KBM-7 (cell line): ENCODE results near the gene C3orf62.
A peak's percentile ranks its signal among the peaks of the same experiment; 100 is the strongest.
"Not testable (repeated sequence)": the region's sequence is repeated elsewhere in the genome, so short reads cannot be mapped to it uniquely, and the experiment has no call there.

Experiments
- DNase-seq: peaks from one replicate; pipeline ENCODE4 v3.0.0-alpha.2; 2015
- in situ Hi-C: fragments of 300-500 bp; cut with MboI; formaldehyde crosslinking; loops from 2 replicates; pipeline ENCODE4 v1.14.3; 2020; ENCODE audit warnings: low sequenced_read_pairs, low pct_unique_long_range_greater_than_20kb, mixed read lengths

C3orf62 gene

GRCh38 chr3:49271047-49271446 lies 6.0 kb downstream of the C3orf62 start:
- in situ Hi-C loops, result no loop called here

GRCh38 chr3:49270156-49270500 lies 6.9 kb downstream of the C3orf62 start:
- in situ Hi-C loops, result no loop called here
- DNase-seq, result no peak

More at GRCh38 chr3:49271047-49271446, 6.0 kb downstream of the C3orf62 start:
- DNase-seq, result no peak

- no peak for DNase-seq
- in situ Hi-C loops, result no loop called here
Observed at GRCh38 chr3:49269443-49270155, 7.4 kb downstream of the C3orf62 start.

- in situ Hi-C loops, result no loop called here
Observed at GRCh38 chr3:49266410-49267095, 10.5 kb downstream of the C3orf62 start.

GRCh38 chr3:49265661-49266386 lies 11.2 kb downstream of the C3orf62 start:
- DNase-seq, result no peak
- in situ Hi-C loops, result no loop called here

More at GRCh38 chr3:49266410-49267095, 10.5 kb downstream of the C3orf62 start:
- no peak for DNase-seq

GRCh38 chr3:49263159-49263889 lies 13.7 kb downstream of the C3orf62 start:
- in situ Hi-C loops, result no loop called here
- no peak for DNase-seq

GRCh38 chr3:49260806-49261324 lies 16.2 kb downstream of the C3orf62 start:
- DNase-seq, result no peak
- in situ Hi-C loops, result no loop called here

GRCh38 chr3:49257187-49257586 lies 19.8 kb downstream of the C3orf62 start:
- no peak for DNase-seq
- in situ Hi-C loops, result no loop called here

- no peak for DNase-seq
- in situ Hi-C loops, result no loop called here
Observed at GRCh38 chr3:49255718-49256511, 21.1 kb downstream of the C3orf62 start.

- in situ Hi-C loops, result no loop called here
- peak; percentile 83 for DNase-seq
Observed at GRCh38 chr3:49255112-49255511, 21.9 kb downstream of the C3orf62 start.

GRCh38 chr3:49253512-49253911 lies 23.5 kb downstream of the C3orf62 start:
- DNase-seq, result no peak
- in situ Hi-C loops, result no loop called here

GRCh38 chr3:49248840-49249227 lies 28.2 kb downstream of the C3orf62 start:
- DNase-seq, result peak; percentile 71
- in situ Hi-C loops, result no loop called here

GRCh38 chr3:49244581-49245205 lies 32.3 kb downstream of the C3orf62 start:
- no peak for DNase-seq
- in situ Hi-C loops, result no loop called here

- in situ Hi-C loops, result not testable (repeated sequence)
Observed at GRCh38 chr3:49240091-49240490, 36.9 kb downstream of the C3orf62 start.

GRCh38 chr3:49238274-49239127 lies 38.5 kb downstream of the C3orf62 start:
- peak; percentile 94 for DNase-seq
- in situ Hi-C loops, result no loop called here

More at GRCh38 chr3:49240091-49240490, 36.9 kb downstream of the C3orf62 start:
- DNase-seq, result not testable (repeated sequence)

- in situ Hi-C loops, result no loop called here
Observed at GRCh38 chr3:49237344-49237743, 39.7 kb downstream of the C3orf62 start.

GRCh38 chr3:49236226-49236625 lies 40.8 kb downstream of the C3orf62 start:
- no peak for DNase-seq
- in situ Hi-C loops, result no loop called here

More at GRCh38 chr3:49237344-49237743, 39.7 kb downstream of the C3orf62 start:
- DNase-seq, result no peak
